ENCODE measurements around the gene SEMA3E.

GRCh38 chr7:83693256-83693655 lies 44.3 kb upstream of the SEMA3E start:
- no peak for TF ChIP-seq POLR2A (IDR thresholded peaks at IDR 0.05; ENCODE audit: low read depth, low read length)
- TF ChIP-seq POLR2AphosphoS5 (IDR thresholded peaks at IDR 0.05; ENCODE audit: low read depth, low read length) = no peak

All from GM12892 (cell line).